Thyroid gland (tissue), 4 donors: ENCODE results near the gene TEKT3.

Source experiments
- CTCF ChIP-seq, 6 experiments: fragments of 200-600 bp in 3 of 6; fragments of 450-650 bp in 3 of 6; sonication (generic) in 3 of 6; IDR thresholded peaks; one replicate each; pipeline ENCODE4 v1.5.1; 2016 to 2019; ENCODE audit warnings: antibody characterized with exemption in 6 of 6, mild to moderate bottlenecking in 2 of 6, inconsistent platforms in 1 of 6, moderate library complexity in 1 of 6
- POLR2A ChIP-seq, 2 donors: fragments of 450-650 bp; IDR thresholded peaks; one replicate each; pipeline ENCODE4 v1.6.1; 2017; ENCODE audit warnings: antibody characterized with exemption in 2 of 2, mild to moderate bottlenecking in 2 of 2, moderate library complexity in 1 of 2

DNA sequence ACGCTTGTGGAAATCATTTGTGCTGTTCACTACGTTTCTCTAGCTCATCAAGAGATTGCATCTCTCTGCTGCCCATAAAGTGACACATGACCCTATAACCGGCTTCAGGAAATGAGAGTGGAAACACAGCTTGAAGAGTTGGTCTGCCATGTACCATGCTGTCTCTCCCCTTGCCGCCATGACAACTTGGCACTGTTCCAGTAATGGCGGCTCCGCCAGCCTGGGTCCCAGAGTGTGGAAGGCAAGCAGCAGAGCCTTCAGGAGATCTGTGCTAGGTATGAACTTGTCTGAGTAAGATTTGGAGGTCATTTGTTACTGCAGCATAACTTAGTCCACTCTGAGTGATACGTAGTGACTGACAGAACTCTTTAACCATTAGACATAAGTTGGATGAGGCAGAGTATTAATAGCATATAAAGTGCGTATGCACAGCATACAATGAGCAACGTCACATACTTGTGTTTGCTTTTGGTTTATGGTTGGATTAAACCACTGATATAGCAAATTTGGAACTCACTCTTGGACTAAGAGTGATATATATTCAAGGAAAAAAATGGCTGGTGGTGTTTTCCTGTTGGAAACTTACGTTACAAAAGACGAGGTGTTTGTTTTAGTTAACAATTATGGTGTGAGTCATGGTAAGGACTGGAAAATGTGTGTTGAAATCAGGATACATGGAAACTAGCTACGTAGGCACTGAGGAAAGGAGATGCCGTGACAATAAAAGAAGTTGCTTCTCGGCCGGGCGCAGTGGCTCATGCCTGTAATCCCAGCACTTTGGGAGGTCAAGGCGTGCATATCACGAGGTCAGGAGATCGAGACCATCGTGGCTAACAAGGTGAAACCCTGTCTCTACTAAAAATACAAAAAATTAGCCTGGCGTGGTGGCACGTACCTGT, 51.9 kb downstream of the TEKT3 start:
- TF ChIP-seq CTCF (IDR thresholded peaks at IDR 0.05) (no peak), POLR2A (IDR thresholded peaks at IDR 0.05) (no peak)
